ENCODE data around the gene RAVER2.
A peak's percentile ranks its signal among the peaks of the same experiment; 100 is the strongest.
"Not testable (repeated sequence)": the region's sequence is repeated elsewhere in the genome, so short reads cannot be mapped to it uniquely, and the experiment has no call there.

Gene RAVER2

DNA sequence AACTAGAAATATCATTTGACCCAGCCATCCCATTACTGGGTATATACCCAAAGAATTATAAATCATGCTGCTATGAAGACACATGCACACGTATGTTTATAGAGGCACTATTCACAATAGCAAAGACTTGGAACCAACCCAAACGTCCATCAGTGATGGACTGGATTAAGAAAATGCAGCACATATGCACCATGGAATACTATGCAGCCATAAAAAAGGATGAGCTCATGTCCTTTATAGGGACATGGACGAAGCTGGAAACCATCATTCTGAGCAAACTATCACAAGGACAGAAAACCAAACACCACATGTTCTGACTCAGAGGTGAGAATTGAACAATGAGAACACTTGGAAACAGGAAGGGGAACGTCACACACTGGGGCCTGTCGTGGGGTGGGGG, 72.5 kb downstream of the RAVER2 start:
- not testable (repeated sequence) for FAIRE-seq

DNA sequence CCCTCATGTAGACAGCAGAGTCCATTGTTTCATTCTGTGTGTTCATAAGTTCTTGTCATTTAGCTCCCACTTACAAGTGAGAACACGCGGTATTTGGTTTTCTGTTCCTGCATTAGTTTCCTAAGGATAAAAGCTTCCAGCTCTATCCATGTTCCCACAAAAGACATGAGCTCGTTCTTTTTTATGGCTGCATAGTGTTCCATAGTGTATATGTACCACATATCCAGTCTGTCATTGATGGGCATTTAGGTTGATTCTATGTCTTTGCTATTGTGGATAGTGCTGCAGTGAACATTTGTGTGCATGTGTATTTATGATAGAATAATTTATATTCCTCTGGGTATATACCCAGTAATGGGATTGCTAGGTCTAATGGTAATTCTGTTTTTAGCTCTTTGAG, 75.7 kb downstream of the RAVER2 start:
- not testable (repeated sequence) for FAIRE-seq

DNA sequence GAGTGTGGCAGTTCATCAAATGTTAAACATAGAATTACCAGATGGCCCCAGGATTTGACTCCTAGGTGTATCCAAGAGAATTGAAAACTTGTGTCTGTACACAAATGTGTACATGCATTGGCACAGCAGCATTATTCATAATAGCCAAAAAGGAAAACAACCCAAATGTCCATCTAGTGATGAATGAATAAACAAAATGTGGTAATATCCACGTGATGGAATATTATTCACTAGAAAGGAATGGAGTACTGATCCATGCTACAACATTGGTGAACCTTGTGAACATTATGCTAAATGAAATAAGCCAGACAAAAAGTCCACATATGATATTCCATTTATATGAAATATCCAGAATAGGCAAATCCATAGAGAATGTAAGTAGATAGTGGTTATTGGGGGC, 77.7 kb downstream of the RAVER2 start:
- FAIRE-seq, result no peak

DNA sequence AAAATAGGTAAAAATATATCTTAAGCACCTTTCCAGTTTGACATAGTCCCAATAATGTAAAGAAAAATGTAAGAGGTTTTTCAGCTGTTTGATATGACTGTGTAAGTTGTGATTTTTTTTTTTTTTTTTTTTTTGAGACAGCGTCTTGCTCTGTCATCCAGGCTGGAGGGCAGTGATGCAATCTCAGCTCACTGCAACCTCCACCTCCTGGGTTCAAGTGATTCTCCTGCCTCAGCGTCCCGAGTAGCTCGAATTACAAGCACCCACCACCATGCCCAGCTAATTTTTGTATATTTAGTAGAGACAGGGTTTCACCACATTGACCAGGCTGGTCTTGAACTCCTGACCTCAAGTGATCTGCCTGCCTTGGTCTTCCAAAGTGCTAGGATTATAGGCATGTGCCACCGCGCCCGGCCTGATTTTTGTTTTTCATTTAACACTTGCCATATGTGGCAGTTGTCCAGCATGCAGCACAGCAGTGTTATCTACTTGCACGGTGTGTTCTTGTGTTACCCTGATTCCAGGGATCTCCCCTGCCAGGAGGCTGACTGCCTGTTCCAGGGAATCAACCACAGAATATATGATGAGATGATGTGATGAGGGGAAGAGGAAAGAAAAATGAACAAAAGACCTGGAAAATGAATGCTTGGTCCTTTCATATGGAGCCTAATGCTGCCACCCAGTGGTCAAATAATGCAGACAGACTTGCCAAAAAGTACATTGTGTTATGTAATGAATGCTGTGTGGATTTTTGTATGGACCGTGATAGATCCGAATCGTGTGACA, 79.0 kb downstream of the RAVER2 start:
- peak; percentile 98 for FAIRE-seq

DNA sequence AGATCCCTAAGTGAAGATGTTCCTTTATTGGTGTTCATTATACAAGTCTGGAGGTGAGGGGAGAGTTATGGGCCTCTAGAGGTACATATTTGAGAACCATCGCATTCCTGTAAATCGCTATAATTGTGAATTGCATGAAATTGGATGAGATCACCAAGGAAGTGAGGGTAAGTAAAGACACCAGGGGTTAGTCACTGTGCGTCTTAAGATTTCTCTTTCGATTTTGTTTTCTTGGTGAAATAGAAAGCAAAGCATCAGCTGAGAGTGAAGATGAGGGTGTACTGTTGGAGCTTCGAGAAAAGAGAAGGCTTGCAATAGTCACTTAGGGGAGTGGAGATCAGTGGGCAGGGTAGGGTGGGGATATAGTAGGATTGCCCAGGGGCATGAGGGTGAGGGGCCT, 82.1 kb downstream of the RAVER2 start:
- FAIRE-seq, result no peak

DNA sequence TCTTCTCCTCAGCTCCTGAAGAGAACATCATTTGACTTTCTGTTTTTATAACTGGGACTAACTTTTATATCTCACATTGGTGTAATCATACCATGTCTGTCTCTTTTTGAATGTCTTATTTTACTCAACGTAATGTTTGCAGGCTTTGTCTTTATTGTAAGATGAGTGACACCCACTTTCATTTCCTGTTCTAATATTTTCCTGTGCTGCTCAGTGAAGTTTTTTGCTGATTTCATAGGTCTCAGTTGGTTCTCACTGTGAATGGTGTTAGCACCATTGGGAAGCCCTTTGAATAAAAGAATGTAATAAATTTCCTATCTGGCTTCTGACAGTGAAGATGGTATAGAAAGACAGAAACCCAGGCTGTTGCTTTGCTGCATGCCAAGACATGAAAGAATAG, 84.0 kb downstream of the RAVER2 start:
- FAIRE-seq, result no peak

DNA sequence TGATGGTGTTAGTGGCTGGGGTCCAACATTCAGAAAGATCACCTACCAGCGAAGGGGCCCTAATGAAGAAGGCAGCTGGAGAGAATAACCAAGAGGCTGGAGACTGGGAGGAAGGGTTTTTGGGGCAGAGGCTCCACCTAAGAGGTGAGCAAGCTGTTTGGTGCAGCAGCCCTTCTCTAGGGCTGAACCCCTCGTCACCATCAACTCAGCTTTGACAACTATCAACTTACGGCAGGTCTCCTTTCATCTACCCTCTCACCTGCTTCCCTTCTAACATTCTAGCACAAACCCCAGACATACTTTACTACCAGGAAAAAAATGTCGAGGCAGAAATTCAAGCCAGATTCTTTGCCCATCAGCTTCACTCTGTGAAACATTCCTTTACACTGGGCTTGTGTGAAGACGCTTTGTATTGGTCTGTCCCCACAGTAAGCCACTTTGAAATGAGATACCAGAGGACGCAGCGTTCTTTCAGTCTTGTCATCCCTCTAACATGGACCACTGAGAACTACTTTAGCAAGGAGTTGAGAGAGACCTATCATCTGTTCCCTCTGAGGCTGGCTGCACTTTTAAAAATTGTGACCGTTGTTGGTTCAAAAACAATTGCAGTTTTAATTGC, 84.6 kb downstream of the RAVER2 start:
- no peak for FAIRE-seq

DNA sequence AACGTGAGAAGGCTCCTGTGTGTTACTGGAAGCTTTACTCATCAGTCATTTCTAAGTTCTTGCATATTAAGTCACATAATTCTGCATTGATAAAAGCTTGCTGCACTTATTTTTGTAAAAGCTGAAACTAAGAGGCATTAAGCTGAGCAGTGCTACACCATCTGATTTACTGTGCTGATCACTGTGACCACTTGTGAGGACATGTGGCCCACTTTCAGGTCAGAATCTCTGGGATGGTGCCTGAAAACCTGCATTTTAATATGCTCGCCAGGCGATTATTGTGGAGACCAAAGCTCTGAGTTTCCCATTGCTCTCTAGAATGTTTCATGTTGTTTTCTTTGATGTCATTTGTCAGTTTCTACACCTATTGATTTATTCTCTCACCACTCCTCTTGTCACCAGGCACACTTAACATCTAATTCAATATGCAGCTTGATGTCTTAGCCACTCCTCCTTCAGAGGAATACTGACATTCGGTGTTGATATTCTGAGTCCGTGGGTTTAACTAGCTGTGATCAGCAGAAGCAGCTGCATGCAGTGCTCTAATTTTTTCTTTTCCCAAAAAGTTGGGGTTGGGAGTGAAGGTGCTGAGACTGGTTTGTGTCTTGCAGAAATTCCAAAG, 85.3 kb downstream of the RAVER2 start:
- FAIRE-seq, result no peak

DNA sequence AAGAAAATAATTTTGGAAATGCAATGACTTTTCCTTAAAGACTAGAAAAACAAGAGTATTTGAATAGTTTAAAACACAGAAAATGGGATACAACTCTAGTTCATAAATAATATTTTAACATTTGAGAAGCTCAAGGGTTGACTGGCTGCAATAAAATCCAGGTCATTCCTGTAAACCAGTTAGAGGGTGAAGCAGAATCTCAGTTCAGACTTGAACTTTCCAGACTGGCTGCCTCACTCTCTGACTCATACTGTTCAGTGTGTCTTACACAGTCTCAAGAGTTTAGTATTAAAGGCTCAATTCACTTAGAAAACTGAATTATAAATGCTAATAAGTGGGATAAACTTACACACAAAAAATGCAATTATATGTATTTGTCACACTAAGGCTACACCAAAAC, 89.9 kb downstream of the RAVER2 start:
- FAIRE-seq, result peak; percentile 79

DNA sequence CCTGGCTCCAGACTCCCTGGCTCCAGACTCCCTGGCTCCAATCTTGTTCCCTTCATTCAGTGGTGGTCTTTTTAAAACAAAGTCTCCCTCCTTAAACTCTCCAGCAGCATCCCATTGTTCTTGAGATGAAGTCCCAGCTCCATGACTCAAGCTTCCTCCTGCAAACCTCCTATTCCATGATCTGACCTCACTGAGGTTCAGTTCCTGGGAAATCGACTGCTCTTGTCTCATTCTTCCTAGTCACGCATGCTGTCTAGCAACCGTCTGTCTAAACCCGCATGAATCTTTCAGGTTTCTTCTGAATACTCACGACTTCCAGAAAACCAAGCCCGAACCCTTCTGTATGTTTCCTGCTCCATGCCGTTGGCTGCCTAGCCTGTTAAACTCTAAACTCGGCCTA, 91.9 kb downstream of the RAVER2 start:
- no peak for FAIRE-seq

DNA sequence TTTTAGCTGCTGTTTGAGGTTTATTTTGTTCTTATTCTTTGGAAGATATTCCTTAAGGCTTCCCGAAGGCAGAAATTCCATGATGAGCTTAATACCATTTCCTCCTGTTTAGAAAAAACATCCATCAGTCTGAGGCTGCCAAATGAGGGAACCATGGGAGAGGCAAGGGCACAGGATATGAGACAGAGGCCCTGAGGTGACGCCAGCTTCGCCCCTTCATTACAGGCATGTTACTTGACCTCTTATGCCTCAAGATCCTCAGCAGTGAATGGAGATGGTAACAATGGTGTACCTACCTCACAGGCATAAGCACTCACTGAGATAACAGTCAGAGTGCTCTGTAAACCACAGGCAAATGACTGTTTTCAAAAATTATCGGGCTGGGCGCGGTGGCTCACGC, 93.6 kb downstream of the RAVER2 start:
- FAIRE-seq, result no peak

DNA sequence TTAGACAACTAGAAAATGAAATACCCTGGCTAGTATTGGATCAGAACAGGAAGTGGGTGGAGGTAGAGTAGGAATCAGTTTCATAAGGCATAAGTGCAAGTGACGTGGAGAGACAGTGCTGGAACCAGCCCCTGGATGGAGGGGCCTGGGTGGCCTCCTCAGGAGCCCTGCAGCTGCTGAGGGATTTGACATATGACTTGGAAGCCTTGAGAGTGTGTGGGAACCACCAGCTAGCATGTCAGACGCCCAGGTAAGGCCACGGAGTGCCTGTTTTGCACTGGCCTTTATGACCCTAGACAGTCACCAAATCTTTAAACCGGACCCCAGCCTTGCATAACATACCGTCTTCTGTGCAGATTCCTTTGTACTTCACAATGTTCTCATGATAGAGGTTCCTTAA, 94.4 kb downstream of the RAVER2 start:
- no peak for FAIRE-seq

DNA sequence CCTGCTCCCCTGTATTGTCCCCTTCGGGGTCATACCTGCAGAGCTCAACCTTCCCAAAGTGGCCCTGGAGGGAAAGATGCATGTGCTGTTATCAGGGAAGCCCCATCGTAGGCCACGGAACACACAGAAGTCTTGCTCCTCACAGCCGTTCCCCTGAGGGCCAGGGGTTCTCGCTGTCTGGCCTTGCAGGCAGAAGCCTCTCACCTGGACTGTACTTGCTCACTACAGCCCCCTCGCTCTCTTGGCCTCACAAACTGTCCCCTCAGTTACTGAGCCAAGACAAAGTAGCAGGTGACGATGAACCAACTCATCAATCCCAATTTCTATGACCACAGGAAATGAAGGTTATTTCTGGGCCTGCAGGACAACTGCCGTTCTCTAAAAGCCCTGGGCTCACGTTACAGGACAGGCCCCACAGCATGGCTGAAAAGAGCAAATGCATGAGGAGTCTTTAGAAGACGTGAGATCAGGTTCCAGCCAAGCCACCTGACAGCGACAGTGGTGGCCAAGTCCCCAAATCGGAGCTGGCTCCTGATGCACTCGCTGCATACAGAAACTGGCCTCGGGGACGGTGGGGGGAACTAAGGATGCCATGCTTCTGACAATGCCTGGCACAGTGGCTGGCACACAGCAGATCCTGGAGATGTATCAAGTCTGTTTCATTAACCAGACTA, 95.0 kb downstream of the RAVER2 start:
- no peak for FAIRE-seq

DNA sequence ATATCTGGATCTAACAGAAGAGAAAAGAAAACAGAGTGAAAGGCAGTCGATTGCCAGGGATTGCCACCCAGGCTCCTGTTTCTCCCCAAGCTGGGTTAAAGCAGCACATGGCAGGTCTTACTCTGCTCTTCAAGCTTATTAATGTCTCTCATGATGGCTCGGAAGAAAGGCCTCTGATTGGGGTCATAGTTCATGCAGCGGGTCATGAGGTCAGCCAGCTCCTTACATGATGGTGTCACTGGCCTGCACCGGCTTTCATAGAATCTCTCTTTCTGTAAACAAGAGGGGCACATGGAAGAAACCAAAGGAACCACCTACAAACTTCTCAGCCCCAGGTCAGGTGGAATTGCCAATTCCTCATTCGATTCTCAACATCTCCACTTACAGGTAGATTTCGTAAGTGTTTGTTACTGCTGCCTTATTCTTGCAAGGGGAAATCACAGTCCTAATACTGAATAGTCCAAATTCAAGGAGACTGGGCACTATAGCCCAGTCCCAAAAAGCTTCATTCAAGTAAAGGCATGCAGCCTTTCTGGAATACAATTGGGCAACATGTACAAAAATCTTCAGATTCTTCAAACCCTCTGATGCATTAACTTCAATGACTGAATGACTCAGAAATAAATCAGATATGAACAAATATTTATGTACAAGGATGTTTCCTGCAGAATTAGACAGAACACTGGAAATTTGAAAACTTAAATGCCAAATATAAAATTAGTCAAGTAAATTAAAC, 96.6 kb downstream of the RAVER2 start:
- no peak for FAIRE-seq

DNA sequence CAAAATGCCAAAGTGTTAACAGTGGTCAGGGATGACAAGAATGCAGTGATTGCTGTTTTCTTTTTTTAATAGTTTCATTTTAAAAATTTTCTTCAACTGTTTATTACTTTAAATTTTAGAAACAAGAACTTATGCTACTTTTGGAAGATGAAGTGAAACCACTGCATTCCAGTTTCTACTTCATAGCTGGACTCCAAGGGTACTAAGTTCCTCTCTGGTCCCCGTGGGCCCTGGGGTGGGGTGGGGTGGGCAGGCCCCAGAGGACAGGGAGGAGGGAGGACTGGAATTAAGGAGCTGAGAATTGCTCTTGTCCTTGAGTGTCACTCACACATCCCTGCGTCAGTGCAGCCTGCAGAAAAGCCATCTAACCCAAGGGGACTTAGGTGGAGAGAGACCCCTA, 97.3 kb downstream of the RAVER2 start:
- FAIRE-seq, result no peak

DNA sequence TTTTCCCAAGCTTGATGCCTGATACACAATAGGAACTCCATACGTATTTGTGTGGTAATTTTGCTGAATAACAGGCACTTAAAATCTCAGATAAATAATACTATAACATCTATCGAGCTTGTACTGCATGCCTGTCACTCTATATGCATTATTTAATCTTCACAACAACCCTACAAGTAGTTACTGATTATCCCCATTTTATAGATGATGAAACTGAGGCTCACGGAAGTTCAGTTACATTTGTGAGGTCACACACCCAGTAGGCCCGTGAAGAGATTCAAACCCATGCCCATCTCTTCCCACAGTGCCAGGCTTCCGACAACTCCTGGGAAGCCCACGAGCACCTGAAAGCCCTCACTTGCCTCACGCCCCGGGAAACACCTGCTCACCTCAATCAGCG, 98.8 kb downstream of the RAVER2 start:
- no peak for FAIRE-seq

DNA sequence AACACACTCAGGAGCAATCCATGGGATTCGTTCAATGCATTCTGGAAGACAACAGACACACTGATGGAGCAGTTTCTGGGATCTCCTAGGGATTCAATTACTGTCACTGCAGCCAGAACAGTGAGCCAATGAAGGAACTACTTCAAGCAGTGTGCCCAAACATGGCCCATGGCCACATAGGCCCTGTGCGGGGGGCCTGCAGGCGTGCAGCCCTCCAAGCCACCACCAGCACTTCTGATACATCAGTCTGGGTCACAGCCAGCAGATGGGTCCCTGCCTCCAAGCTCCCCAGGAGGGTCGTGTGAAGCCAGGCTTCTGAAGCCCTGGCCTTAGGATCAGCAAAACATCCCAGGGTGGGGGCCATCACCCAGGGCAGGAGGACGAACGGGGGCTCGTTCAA, 99.3 kb downstream of the RAVER2 start:
- no peak for FAIRE-seq

DNA sequence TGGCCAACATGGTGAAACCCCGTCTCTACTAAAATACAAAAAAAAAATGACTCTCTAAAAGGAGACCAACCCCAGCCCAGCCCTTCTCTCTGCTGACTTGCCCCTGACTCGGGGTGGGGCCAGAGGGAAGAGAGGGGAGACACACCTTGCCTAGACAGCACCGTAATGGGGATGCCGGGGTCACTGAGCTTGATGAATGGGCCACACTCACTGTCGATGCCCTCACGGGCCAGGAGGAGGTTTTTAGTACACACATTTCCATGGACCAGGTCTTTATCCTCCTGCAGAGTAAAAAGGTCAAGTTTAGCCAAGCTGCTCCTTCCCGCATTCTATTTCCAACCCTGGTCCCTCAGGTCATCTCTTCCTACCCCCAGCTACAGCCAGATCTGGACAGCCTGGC, 99.7 kb downstream of the RAVER2 start:
- FAIRE-seq, result no peak

DNA sequence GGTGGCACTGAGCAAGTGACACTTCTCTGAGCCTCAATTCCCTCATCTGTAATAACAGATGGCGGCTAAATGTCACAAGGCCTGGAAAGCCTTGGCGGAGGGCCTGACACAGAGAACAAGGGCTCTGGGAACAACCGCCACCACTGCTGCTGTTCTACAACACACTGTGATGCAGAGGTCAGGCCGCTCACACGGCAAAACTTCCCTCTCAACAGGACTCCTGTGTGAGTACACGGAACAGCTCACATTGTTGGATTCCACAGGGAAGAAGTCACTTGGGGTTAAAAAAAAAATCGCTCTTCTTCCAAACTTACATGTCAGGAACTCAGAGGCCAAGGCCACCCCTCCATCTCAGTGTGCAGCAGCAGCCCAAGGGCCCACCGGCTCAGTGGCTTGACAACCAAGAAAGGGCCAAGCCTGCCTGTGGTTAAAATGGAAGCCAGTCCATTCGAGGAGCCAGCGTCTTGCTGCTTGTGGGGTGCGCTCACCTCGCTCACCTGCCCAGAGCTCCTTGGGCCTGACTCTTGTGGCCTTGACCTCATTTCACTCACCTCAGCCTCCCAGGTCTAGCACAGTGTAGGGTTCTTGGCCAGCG, 101.1 kb downstream of the RAVER2 start:
- FAIRE-seq, result no peak

DNA sequence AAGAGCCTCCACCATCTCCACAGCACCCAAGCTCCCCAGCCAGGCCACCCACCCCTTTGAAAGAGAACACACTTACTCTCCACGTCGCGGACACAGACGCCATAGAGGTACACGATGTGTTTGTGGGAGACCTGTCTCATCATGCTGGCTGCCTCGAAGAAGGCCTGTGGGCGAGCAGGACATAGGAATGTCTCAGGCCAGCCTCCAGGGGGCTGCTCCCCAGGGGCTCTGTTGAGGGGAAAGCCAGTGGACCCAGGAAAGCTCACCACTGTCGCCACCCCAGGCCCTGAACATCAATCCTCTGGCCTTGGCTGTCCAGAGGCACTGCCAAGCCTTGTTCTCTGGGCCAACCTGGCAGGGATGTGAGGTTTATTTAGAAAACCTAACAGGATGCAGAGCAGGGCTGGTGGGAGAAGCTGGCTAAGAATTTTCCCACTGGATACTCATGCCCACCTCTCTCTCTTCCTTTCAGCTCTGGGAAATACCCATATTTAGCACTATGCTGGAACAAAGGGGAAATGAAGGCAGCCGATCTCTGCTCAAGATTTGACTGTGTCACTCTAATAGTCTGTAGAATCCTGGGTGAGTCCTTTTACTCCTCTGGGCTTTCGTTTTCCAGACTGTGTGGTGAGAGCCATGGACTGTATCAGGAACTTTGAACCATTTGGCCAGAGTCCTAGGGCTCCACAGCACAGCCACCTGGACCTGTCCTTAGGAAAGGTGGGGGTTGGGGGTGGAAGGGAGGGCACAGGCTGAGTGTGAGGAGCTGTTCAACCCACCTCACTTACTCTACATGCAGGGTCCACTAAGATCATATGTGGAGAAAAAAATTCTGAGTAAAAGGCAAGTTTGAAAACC, 101.9 kb downstream of the RAVER2 start:
- no peak for FAIRE-seq

DNA sequence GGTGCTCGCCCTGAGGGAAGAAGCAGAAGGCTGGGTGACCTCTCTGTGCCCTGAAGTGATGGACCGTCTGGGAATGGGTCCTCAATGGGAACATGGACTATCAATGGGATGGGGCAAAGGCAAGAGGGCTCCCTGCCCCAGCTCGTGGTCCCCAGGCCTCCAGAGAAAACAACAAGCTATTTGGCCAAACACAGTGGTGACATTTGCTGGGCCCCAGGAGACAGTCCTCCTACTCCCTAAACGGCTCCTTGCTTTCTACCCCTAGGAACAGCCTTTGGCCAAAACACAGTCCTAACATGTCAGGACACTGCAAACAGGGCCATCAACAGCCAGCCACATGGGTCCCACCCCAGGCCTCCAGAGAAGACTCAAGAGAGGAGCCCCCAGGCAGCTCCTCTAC, 102.8 kb downstream of the RAVER2 start:
- no peak for FAIRE-seq

DNA sequence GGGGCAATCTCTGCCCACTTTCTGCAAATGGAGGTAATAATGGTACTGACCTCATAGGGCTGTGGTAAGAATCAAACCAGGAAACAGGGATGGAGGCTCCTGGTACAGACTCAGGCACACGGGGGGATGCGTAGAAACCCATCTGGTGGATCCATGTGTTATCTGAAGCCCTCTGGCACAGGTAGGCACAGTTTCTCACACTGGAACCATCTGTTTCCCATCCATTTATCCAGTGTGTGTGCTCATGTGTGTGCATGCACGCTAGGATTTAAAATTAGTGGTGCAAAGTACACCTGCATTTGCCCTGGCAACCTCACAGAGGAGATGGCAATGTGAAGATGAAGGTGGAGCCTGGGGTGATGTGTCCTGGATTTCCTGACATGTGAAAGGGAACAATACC, 103.3 kb downstream of the RAVER2 start:
- FAIRE-seq, result no peak
